Measurements from ENCODE around the gene NRG3.

NRG3 gene

GRCh38 chr10:82068501-82068900 is 193.5 kb downstream of the NRG3 start:
- H3K9ac ChIP-seq (ENCODE audit: low read depth in 1 of 2, low read length in 2 of 2) = no peak overlapping the region
- no peaks in the 10 kb centered on the region for H3K36me3 ChIP-seq (ENCODE audit: control insufficient read depth in 1 of 2, insufficient read depth in 2 of 2, low read length in 2 of 2)
- no peaks in the 10 kb centered on the region for H3K9me3 ChIP-seq (ENCODE audit: control insufficient read depth in 1 of 2, low read length in 2 of 2)
- H3K4me3 ChIP-seq (ENCODE audit: low read depth in 1 of 2, low read length in 2 of 2) = no peak overlapping the region
- no peaks in the 10 kb centered on the region for H3K4me1 ChIP-seq (ENCODE audit: control insufficient read depth in 1 of 2, insufficient read depth in 2 of 2, low read length in 2 of 2)
- no peak overlapping the region for H3K27ac ChIP-seq (ENCODE audit: low read depth, low read length)
- H3K27me3 ChIP-seq (ENCODE audit: control insufficient read depth in 1 of 2, insufficient read depth in 2 of 2, low read length in 2 of 2) = no peaks in the 10 kb centered on the region

- H3K9ac ChIP-seq (ENCODE audit: low read depth in 1 of 2, low read length in 2 of 2) = no peak overlapping the region
- no peaks in the 10 kb centered on the region for H3K27me3 ChIP-seq (ENCODE audit: control insufficient read depth in 1 of 2, insufficient read depth in 2 of 2, low read length in 2 of 2)
- H3K4me3 ChIP-seq (ENCODE audit: low read depth in 1 of 2, low read length in 2 of 2) = no peak overlapping the region
- H3K36me3 ChIP-seq (ENCODE audit: control insufficient read depth in 1 of 2, insufficient read depth in 2 of 2, low read length in 2 of 2) = no peaks in the 10 kb centered on the region
- no peak overlapping the region for H3K27ac ChIP-seq (ENCODE audit: low read depth, low read length)
- no peaks in the 10 kb centered on the region for H3K4me1 ChIP-seq (ENCODE audit: control insufficient read depth in 1 of 2, insufficient read depth in 2 of 2, low read length in 2 of 2)
- no peaks in the 10 kb centered on the region for H3K9me3 ChIP-seq (ENCODE audit: control insufficient read depth in 1 of 2, low read length in 2 of 2)
These were observed 196.2 kb downstream of the NRG3 start for GRCh38 chr10:82071231-82071630.

- Histone ChIP-seq H3K9ac (ENCODE audit: low read depth in 1 of 2, low read length in 2 of 2) (no peak overlapping the region), H3K4me3 (ENCODE audit: low read depth in 1 of 2, low read length in 2 of 2) (no peak overlapping the region), H3K27ac (ENCODE audit: low read depth, low read length) (no peak overlapping the region), H3K4me1 (ENCODE audit: control insufficient read depth in 1 of 2, insufficient read depth in 2 of 2, low read length in 2 of 2) (no peaks in the 10 kb centered on the region), H3K27me3 (ENCODE audit: control insufficient read depth in 1 of 2, insufficient read depth in 2 of 2, low read length in 2 of 2) (no peaks in the 10 kb centered on the region), H3K9me3 (ENCODE audit: control insufficient read depth in 1 of 2, low read length in 2 of 2) (no peaks in the 10 kb centered on the region), H3K36me3 (ENCODE audit: control insufficient read depth in 1 of 2, insufficient read depth in 2 of 2, low read length in 2 of 2) (no peaks in the 10 kb centered on the region)
These were observed 197.1 kb downstream of the NRG3 start for GRCh38 chr10:82072124-82072523.

GRCh38 chr10:82075605-82076004 is 200.6 kb downstream of the NRG3 start:
- Histone ChIP-seq H3K4me3 (ENCODE audit: low read depth in 1 of 2, low read length in 2 of 2) (no peak overlapping the region), H3K27ac (ENCODE audit: low read depth, low read length) (no peak overlapping the region), H3K36me3 (ENCODE audit: control insufficient read depth in 1 of 2, insufficient read depth in 2 of 2, low read length in 2 of 2) (no peaks in the 10 kb centered on the region), H3K9ac (ENCODE audit: low read depth in 1 of 2, low read length in 2 of 2) (no peak overlapping the region), H3K4me1 (ENCODE audit: control insufficient read depth in 1 of 2, insufficient read depth in 2 of 2, low read length in 2 of 2) (no peaks in the 10 kb centered on the region), H3K9me3 (ENCODE audit: control insufficient read depth in 1 of 2, low read length in 2 of 2) (no peaks in the 10 kb centered on the region), H3K27me3 (ENCODE audit: control insufficient read depth in 1 of 2, insufficient read depth in 2 of 2, low read length in 2 of 2) (no peaks in the 10 kb centered on the region)

GRCh38 chr10:82084496-82084895 is 209.5 kb downstream of the NRG3 start:
- no peak overlapping the region for H3K4me3 ChIP-seq (ENCODE audit: low read depth in 1 of 2, low read length in 2 of 2)
- peaks cover 3 to 4% of the 10 kb centered on the region in 2 donors for H3K9me3 ChIP-seq (ENCODE audit: control insufficient read depth in 1 of 2, low read length in 2 of 2)
- no peak overlapping the region for H3K9ac ChIP-seq (ENCODE audit: low read depth in 1 of 2, low read length in 2 of 2)
- H3K36me3 ChIP-seq (ENCODE audit: control insufficient read depth in 1 of 2, insufficient read depth in 2 of 2, low read length in 2 of 2) = no peaks in the 10 kb centered on the region
- no peaks in the 10 kb centered on the region for H3K27me3 ChIP-seq (ENCODE audit: control insufficient read depth in 1 of 2, insufficient read depth in 2 of 2, low read length in 2 of 2)
- no peak overlapping the region for H3K27ac ChIP-seq (ENCODE audit: low read depth, low read length)
- no peaks in the 10 kb centered on the region for H3K4me1 ChIP-seq (ENCODE audit: control insufficient read depth in 1 of 2, insufficient read depth in 2 of 2, low read length in 2 of 2)

GRCh38 chr10:82084904-82085303 is 209.9 kb downstream of the NRG3 start:
- Histone ChIP-seq H3K27ac (ENCODE audit: low read depth, low read length) (no peak overlapping the region), H3K9me3 (ENCODE audit: control insufficient read depth in 1 of 2, low read length in 2 of 2) (peaks cover 3 to 4% of the 10 kb centered on the region in 2 donors), H3K4me1 (ENCODE audit: control insufficient read depth in 1 of 2, insufficient read depth in 2 of 2, low read length in 2 of 2) (no peaks in the 10 kb centered on the region), H3K27me3 (ENCODE audit: control insufficient read depth in 1 of 2, insufficient read depth in 2 of 2, low read length in 2 of 2) (no peaks in the 10 kb centered on the region), H3K9ac (ENCODE audit: low read depth in 1 of 2, low read length in 2 of 2) (no peak overlapping the region), H3K36me3 (ENCODE audit: control insufficient read depth in 1 of 2, insufficient read depth in 2 of 2, low read length in 2 of 2) (no peaks in the 10 kb centered on the region), H3K4me3 (ENCODE audit: low read depth in 1 of 2, low read length in 2 of 2) (no peak overlapping the region)

- H3K9me3 ChIP-seq (ENCODE audit: control insufficient read depth in 1 of 2, low read length in 2 of 2) = peaks cover 6 to 7% of the 10 kb centered on the region in 2 donors
- H3K27me3 ChIP-seq (ENCODE audit: control insufficient read depth in 1 of 2, insufficient read depth in 2 of 2, low read length in 2 of 2) = no peaks in the 10 kb centered on the region
- no peak overlapping the region for H3K9ac ChIP-seq (ENCODE audit: low read depth in 1 of 2, low read length in 2 of 2)
- no peak overlapping the region for H3K27ac ChIP-seq (ENCODE audit: low read depth, low read length)
- no peaks in the 10 kb centered on the region for H3K4me1 ChIP-seq (ENCODE audit: control insufficient read depth in 1 of 2, insufficient read depth in 2 of 2, low read length in 2 of 2)
- H3K4me3 ChIP-seq (ENCODE audit: low read depth in 1 of 2, low read length in 2 of 2) = no peak overlapping the region
- no peaks in the 10 kb centered on the region for H3K36me3 ChIP-seq (ENCODE audit: control insufficient read depth in 1 of 2, insufficient read depth in 2 of 2, low read length in 2 of 2)
These were observed 214.3 kb downstream of the NRG3 start for GRCh38 chr10:82089327-82089726.

- Histone ChIP-seq H3K4me3 (ENCODE audit: low read depth in 1 of 2, low read length in 2 of 2) (no peak overlapping the region), H3K9me3 (ENCODE audit: control insufficient read depth in 1 of 2, low read length in 2 of 2) (peaks cover 3 to 7% of the 10 kb centered on the region in 2 donors), H3K4me1 (ENCODE audit: control insufficient read depth in 1 of 2, insufficient read depth in 2 of 2, low read length in 2 of 2) (no peaks in the 10 kb centered on the region), H3K36me3 (ENCODE audit: control insufficient read depth in 1 of 2, insufficient read depth in 2 of 2, low read length in 2 of 2) (no peaks in the 10 kb centered on the region), H3K9ac (ENCODE audit: low read depth in 1 of 2, low read length in 2 of 2) (no peak overlapping the region), H3K27ac (ENCODE audit: low read depth, low read length) (no peak overlapping the region), H3K27me3 (ENCODE audit: control insufficient read depth in 1 of 2, insufficient read depth in 2 of 2, low read length in 2 of 2) (no peaks in the 10 kb centered on the region)
These were observed 216.4 kb downstream of the NRG3 start for GRCh38 chr10:82091413-82091812.

GRCh38 chr10:82092111-82092510 is 217.1 kb downstream of the NRG3 start:
- Histone ChIP-seq H3K27ac (ENCODE audit: low read depth, low read length) (no peak overlapping the region), H3K9me3 (ENCODE audit: control insufficient read depth in 1 of 2, low read length in 2 of 2) (peaks cover 3 to 7% of the 10 kb centered on the region in 2 donors), H3K4me3 (ENCODE audit: low read depth in 1 of 2, low read length in 2 of 2) (no peak overlapping the region), H3K36me3 (ENCODE audit: control insufficient read depth in 1 of 2, insufficient read depth in 2 of 2, low read length in 2 of 2) (no peaks in the 10 kb centered on the region), H3K9ac (ENCODE audit: low read depth in 1 of 2, low read length in 2 of 2) (no peak overlapping the region), H3K4me1 (ENCODE audit: control insufficient read depth in 1 of 2, insufficient read depth in 2 of 2, low read length in 2 of 2) (no peaks in the 10 kb centered on the region), H3K27me3 (ENCODE audit: control insufficient read depth in 1 of 2, insufficient read depth in 2 of 2, low read length in 2 of 2) (no peaks in the 10 kb centered on the region)

- no peaks in the 10 kb centered on the region for H3K27me3 ChIP-seq (ENCODE audit: control insufficient read depth in 1 of 2, insufficient read depth in 2 of 2, low read length in 2 of 2)
- H3K9ac ChIP-seq (ENCODE audit: low read depth in 1 of 2, low read length in 2 of 2) = no peak overlapping the region
- no peak overlapping the region for H3K27ac ChIP-seq (ENCODE audit: low read depth, low read length)
- H3K4me1 ChIP-seq (ENCODE audit: control insufficient read depth in 1 of 2, insufficient read depth in 2 of 2, low read length in 2 of 2) = no peaks in the 10 kb centered on the region
- no peaks in the 10 kb centered on the region for H3K36me3 ChIP-seq (ENCODE audit: control insufficient read depth in 1 of 2, insufficient read depth in 2 of 2, low read length in 2 of 2)
- peaks cover 0 to 5% of the 10 kb centered on the region in 2 donors for H3K9me3 ChIP-seq (ENCODE audit: control insufficient read depth in 1 of 2, low read length in 2 of 2)
- no peak overlapping the region for H3K4me3 ChIP-seq (ENCODE audit: low read depth in 1 of 2, low read length in 2 of 2)
These were observed 249.7 kb downstream of the NRG3 start for GRCh38 chr10:82124713-82125112.

GRCh38 chr10:82128527-82128926 is 253.5 kb downstream of the NRG3 start:
- H3K4me3 ChIP-seq (ENCODE audit: low read depth in 1 of 2, low read length in 2 of 2) = no peak overlapping the region
- H3K9me3 ChIP-seq (ENCODE audit: control insufficient read depth in 1 of 2, low read length in 2 of 2) = peaks cover 0 to 7% of the 10 kb centered on the region in 2 donors
- no peaks in the 10 kb centered on the region for H3K36me3 ChIP-seq (ENCODE audit: control insufficient read depth in 1 of 2, insufficient read depth in 2 of 2, low read length in 2 of 2)
- no peaks in the 10 kb centered on the region for H3K4me1 ChIP-seq (ENCODE audit: control insufficient read depth in 1 of 2, insufficient read depth in 2 of 2, low read length in 2 of 2)
- H3K9ac ChIP-seq (ENCODE audit: low read depth in 1 of 2, low read length in 2 of 2) = no peak overlapping the region
- no peak overlapping the region for H3K27ac ChIP-seq (ENCODE audit: low read depth, low read length)
- H3K27me3 ChIP-seq (ENCODE audit: control insufficient read depth in 1 of 2, insufficient read depth in 2 of 2, low read length in 2 of 2) = no peaks in the 10 kb centered on the region

Measured in duodenal mucosa (tissue), 2 donors.